Measurements from ENCODE around the gene VPS13A. TPM values are rescaled to one million over a fixed set of nuclear protein-coding genes. Genes with fewer than 3 reads are reported as not detected.

Gene VPS13A
- total and polyA plus RNA-seq, 10 of the 15 experiments (the other 5 are each of a cell fraction or from before 2014, with no cell fraction given): 10.0 to 35.2 (median 21.1) TPM

- no peak for TF ChIP-seq PKNOX1 (IDR thresholded peaks at IDR 0.05)
Observed at GRCh38 chr9:77175151-77175550, 2.2 kb upstream of the VPS13A start (continued).

- SMC1A ChIA-PET (ENCODE audit: uncharacterized antibody, unreplicated experiment): interaction anchor here (0.6 kb wide), 1 partner anchor 208 kb away, joined by 3 read pairs; no protein-coding TSS in a partner anchor
- 98% methylated on average over 4 of the region's 4 CpGs for WGBS (ENCODE audit: insufficient coverage, insufficient replicate concordance, low lambda C conversion rate, missing lambda C conversion rate)
- FAIRE-seq: no peak
- Histone ChIP-seq H3K27ac (ENCODE audit: control insufficient read depth, insufficient read depth) (no peak overlapping the region), H3K4me3 (no peak overlapping the region), H4K20me1 (ENCODE audit: control insufficient read depth, insufficient read depth) (no peaks in the 10 kb centered on the region), H3K9ac (ENCODE audit: control insufficient read depth, insufficient read depth, low read length) (no peak overlapping the region), H2AFZ (ENCODE audit: control insufficient read depth, low read depth, low read length) (no peak overlapping the region), H3K9me3 (replicated peaks; ENCODE audit: control insufficient read depth, insufficient read depth, low read length) (no peaks in the 10 kb centered on the region), H3K4me2 (ENCODE audit: control insufficient read depth, insufficient read depth) (no peak overlapping the region), H3K4me1 (ENCODE audit: control insufficient read depth, insufficient read depth, low read length) (peaks cover 3% of the 10 kb centered on the region; the same call in 1 of the 2 replicates), H3K36me3 (ENCODE audit: control insufficient read depth in 2 of 2, insufficient read depth in 2 of 2, low read length in 1 of 2) (no peaks in the 10 kb centered on the region), H3K27me3 (replicated peaks in 1 of 2; ENCODE audit: control insufficient read depth in 2 of 2, insufficient read depth in 2 of 2, low read length in 1 of 2) (no peaks in the 10 kb centered on the region; a peak in 1 of 4 replicates), H3K79me2 (ENCODE audit: control insufficient read depth, insufficient read depth, low read length) (peaks cover 34% of the 10 kb centered on the region)
- POLR2A ChIA-PET: no interaction called here
- ATAC-seq: no peak
- no peak for DNase-seq (ENCODE audit: low read depth, low spot score)
- in situ Hi-C loops (cut with MboI): no loop called here
- RAD21 ChIA-PET (ENCODE audit: unreplicated experiment): interaction anchor here (2.4 kb wide), 1 partner anchor 9 kb away, joined by 9 read pairs; no protein-coding TSS in a partner anchor
- no TSS peak for BruUV-seq (replicated peaks)
- intact Hi-C loops (cut with micrococcal nuclease; ENCODE audit: unreplicated experiment): no loop called here
- CTCF ChIA-PET: interaction anchor here (0.5 to 3.2 kb wide), 4 partner anchors 10 to 644 kb away, joined by 3 to 21 read pairs (median 3); no protein-coding TSS in a partner anchor
- TF ChIP-seq YY1 (IDR thresholded peaks at IDR 0.05; ENCODE audit: low read depth, low read length) (no peak), ATF3 (IDR thresholded peaks at IDR 0.05; ENCODE audit: borderline replicate concordance, extremely low read depth, low read depth, low read length) (no peak), NFYA (IDR thresholded peaks at IDR 0.05; ENCODE audit: borderline replicate concordance, low read depth, low read length) (no peak), IRF5 (IDR thresholded peaks at IDR 0.05; ENCODE audit: borderline replicate concordance) (no peak), TCF12 (IDR thresholded peaks at IDR 0.05; ENCODE audit: low read depth, low read length) (no peak), BCL3 (IDR thresholded peaks at IDR 0.05; ENCODE audit: borderline replicate concordance, insufficient read depth, low read depth, low read length, poor library complexity, severe bottlenecking) (no peak), HSF1 (IDR thresholded peaks at IDR 0.05; ENCODE audit: low read depth, low read length) (no peak), SP1 (IDR thresholded peaks at IDR 0.05; ENCODE audit: low read depth, low read length) (no peak), JUNB (IDR thresholded peaks at IDR 0.05) (no peak), PKNOX1 (IDR thresholded peaks at IDR 0.05) (no peak), ZBTB4 (CRISPR knock-in tag; IDR thresholded peaks at IDR 0.05) (no peak)
Observed at GRCh38 chr9:77176106-77176505, 1.2 kb upstream of the VPS13A start.
